ENCODE results near the gene CCDC33. TPM values are rescaled to one million over a fixed set of nuclear protein-coding genes. Genes with fewer than 3 reads are reported as not detected.

Gene CCDC33
- polyA plus RNA-seq, 1 of the 3 experiments (the other 2 are of a cell fraction) = 4.0 TPM

- Histone ChIP-seq H3K9ac (no peak overlapping the region), H3K9me3 (no peaks in the 10 kb centered on the region), H3K79me2 (ENCODE audit: insufficient read depth) (no peaks in the 10 kb centered on the region), H3K27me3 (ENCODE audit: insufficient read depth) (no peaks in the 10 kb centered on the region), H2AFZ (ENCODE audit: low read depth) (no peak overlapping the region), H3K4me2 (no peak overlapping the region), H3K4me1 (ENCODE audit: control insufficient read depth in 1 of 2, insufficient read depth in 2 of 2, low read depth in 1 of 2, low read length in 1 of 2) (peaks cover 13 to 57% of the 10 kb centered on the region in 2 experiments; a peak in 3 of 4 replicates), H3K4me3 (ENCODE audit: low read depth in 2 of 2, low read length in 1 of 2) (no peak overlapping the region), H4K20me1 (ENCODE audit: insufficient read depth) (no peaks in the 10 kb centered on the region), H3K27ac (ENCODE audit: low read depth in 2 of 2, low read length in 1 of 2) (no peak overlapping the region), H3K36me3 (replicated peaks in 1 of 2; ENCODE audit: control insufficient read depth in 1 of 2, insufficient read depth in 2 of 2, low read length in 1 of 2) (no peaks in the 10 kb centered on the region), H3F3A (replicated peaks; ENCODE audit: insufficient read depth) (no peaks in the 10 kb centered on the region), H3K9me2 (no peaks in the 10 kb centered on the region)
- TF ChIP-seq ZBTB33 (IDR thresholded peaks at IDR 0.05; ENCODE audit: borderline replicate concordance, low read depth) = no peak
- no peak for TF ChIP-seq RAD21 (IDR thresholded peaks at IDR 0.05; ENCODE audit: low read length)
- no peak for TF ChIP-seq CTCF (IDR thresholded peaks at IDR 0.05)
- no peak for TF ChIP-seq POLR2AphosphoS5 (IDR thresholded peaks at IDR 0.05; ENCODE audit: low read depth, low read length)
- no peak for TF ChIP-seq RFX5 (IDR thresholded peaks at IDR 0.05; ENCODE audit: low read length)
- TF ChIP-seq GATA2 (CRISPR knock-in tag; IDR thresholded peaks at IDR 0.05) = no peak
- no peak for TF ChIP-seq SIN3A (IDR thresholded peaks at IDR 0.05; ENCODE audit: borderline replicate concordance, low read depth, low read length)
- no peak for TF ChIP-seq RXRA (IDR thresholded peaks at IDR 0.05; ENCODE audit: borderline replicate concordance, low read depth)
- no peak for TF ChIP-seq USF1 (IDR thresholded peaks at IDR 0.05; ENCODE audit: borderline replicate concordance, low read depth)
- no peak for TF ChIP-seq FOSL2 (IDR thresholded peaks at IDR 0.05; ENCODE audit: borderline replicate concordance, low read depth)
- no peak for TF ChIP-seq USF2 (IDR thresholded peaks at IDR 0.05; ENCODE audit: borderline replicate concordance, low read depth, low read length)
- TF ChIP-seq EZH2phosphoT487 (IDR thresholded peaks at IDR 0.05; ENCODE audit: borderline replicate concordance, low read depth) = no peak
- TF ChIP-seq MAX (IDR thresholded peaks at IDR 0.05; ENCODE audit: low read depth) = no peak
- TF ChIP-seq TAF1 (IDR thresholded peaks at IDR 0.05; ENCODE audit: borderline replicate concordance, low read depth, low read length) = no peak
- no peak for TF ChIP-seq JUND (IDR thresholded peaks at IDR 0.05)
- no peak for TF ChIP-seq CHD2 (IDR thresholded peaks at IDR 0.05; ENCODE audit: low read length, partially characterized antibody)
- TF ChIP-seq PBX3 (IDR thresholded peaks at IDR 0.05) = no peak
- no peak for TF ChIP-seq IRF3 (IDR thresholded peaks at IDR 0.05; ENCODE audit: low read depth, low read length)
- CTCF ChIA-PET = interaction anchor here (0.8 to 8.4 kb wide), 10 partner anchors 6 to 364 kb away, joined by 3 to 265 read pairs (median 4); partner anchors contain the start of gene ISLR2
- POLR2A ChIA-PET = no interaction called here
- no peak for DNase-seq
- WGBS (ENCODE audit: low lambda C conversion rate) = 91% methylated on average over 9 of the region's 13 CpGs
Measured at GRCh38 chr15:74314795-74315438, 78.8 kb downstream of the CCDC33 start.
